HG03103 (cell line): ENCODE results near the gene MEGF6.

ENCODE experiments used
- ATAC-seq: cut with Tn5 transposase; IDR thresholded peaks from one replicate; pipeline ENCODE4 v1.9.1; 2021; ENCODE audit warnings: low read depth; ENCODE audit not compliant: unreplicated experiment

MEGF6 gene

DNA sequence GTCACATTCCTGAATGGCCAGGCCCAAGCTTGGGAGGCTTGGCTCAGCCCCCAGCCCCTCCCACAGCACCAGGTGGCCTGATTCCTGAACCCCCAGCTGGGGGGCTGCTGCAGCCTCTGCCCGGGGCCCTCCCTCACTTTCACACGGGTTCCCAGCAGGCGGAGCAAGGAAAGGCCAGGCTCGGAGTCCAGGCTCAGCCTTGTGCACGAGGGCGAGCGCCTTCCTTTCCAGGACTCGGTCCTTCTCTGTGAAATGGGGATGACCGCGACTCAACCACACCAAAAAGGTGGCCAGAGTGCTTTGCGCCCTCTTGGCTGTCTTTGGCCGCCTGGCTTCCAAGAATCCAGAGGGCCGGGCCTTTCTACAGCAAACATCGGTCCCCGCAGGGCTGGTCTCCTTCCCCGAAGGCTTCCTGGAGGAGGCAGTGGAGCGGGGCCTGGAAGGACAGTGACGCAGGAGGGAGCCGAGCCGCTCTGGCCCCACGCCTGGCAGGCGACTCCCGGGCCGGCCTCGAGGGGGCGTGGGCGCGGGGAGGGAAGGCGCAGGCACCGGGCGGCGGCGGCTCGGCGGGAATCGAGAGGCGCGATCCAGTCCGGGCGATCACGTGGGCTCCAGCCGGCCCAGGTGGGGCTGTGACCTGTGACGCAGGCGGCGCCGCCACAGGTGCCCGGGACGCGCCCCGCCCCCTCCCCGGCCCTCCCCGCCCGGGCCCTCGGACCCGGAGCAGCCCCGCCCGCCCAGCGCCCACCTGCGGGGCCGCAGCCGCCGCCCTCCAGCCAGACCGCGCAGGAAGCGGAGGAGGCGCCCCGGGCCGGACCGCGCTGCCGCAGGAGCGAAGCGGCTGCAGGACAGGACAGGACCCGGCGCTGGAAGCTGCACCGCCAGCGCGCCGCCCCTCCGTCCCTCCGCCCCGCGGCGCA lies 157.2 kb downstream of the MEGF6 start, which contains the start of gene ARHGEF16:
TSS of gene ARHGEF16 (plus strand) at position 775 of the 920 bp plus-strand sequence. CDS start 8,420 bp downstream, outside the sequence.
- ATAC-seq: no peak

DNA sequence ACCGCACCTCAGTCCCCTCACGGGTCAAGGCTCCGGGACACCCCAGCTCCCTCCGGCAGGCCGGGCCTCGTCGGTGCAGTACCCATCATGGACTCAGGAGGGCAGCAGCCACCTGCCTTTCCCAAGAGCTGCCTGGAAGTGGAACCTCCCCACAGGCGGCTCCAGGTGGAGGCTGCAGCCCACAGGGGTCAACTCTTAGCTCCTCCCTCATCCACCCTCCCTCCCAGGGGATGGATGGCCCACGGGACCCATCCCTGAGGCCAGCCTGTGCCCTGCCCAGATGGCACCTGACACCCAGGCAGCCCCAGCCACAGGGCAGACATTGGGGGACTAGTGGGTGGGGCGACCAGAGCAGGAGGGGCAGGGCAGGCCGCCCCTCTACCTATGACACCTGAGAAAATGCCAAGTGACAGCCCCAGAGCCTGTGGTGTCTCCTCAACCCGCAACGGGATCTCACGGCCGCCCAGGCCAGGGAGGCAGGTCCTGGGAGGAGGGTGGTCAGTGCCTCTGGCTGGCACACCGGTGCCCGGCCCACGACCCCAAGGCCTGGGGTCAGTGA lies 158.0 kb downstream of the MEGF6 start:
- peak; percentile 63 for ATAC-seq

DNA sequence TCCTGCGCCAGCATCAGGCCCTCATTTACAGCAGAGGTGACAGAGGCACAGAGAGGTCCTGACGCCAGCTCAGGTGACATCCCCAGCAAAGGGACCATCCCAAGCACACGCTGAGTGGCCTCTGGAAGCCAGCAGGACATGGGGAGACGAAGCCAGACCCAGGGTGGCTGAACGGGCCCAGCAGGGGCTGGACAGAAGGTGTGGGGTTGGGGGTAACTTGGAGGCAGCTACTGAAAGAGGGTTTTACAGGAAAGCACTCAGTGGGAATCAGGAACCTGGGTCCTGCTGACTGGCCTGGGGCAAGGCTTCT lies 158.5 kb downstream of the MEGF6 start:
- ATAC-seq: no peak

DNA sequence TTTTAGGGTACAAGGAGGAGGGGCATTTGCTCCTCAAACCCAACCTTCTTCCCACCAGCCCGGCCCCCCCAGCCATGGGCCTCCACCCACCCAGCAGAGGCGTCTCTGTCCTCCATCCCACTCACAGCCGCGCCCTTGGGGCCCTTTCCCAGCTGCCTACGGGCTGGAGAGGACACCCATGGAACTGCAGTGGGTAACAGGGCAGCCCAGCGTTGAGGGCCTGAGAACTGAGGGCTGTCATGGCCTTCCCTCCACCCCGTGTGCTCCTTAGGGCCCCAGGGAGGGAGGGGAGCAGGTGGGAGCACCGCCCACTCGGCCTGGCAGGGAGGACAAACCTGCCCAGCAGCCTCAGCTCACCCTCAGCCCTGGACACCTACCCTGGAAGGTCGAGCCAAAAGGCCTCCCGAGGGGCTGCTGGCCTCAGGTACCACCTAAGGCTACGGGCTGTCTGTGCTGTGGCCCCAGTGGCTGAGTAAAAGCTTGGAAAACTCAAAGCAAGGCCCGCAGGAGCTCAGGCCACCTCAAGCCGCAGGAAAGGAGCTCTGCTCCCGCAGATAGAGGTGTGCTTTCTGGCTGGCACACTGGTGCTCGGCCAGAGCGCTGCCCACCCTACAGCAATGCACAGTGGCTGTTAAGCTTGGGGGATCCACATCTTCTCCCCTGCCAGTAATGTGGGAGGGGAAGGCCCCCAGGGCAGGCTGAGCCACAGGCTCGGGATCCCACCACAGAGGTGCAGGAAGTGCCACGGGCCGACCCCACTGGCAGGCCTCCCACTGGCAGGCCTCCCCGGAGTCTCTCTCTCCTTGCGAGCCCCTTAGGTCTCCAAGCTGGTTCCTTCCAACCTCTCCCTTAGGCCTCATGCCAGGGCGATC lies 159.1 kb downstream of the MEGF6 start:
- no peak for ATAC-seq

GRCh38 chr1:3450983-3451382 lies 160.3 kb downstream of the MEGF6 start:
- no peak for ATAC-seq

- no peak for ATAC-seq
Observed at GRCh38 chr1:3450202-3450863, 161.0 kb downstream of the MEGF6 start.

- ATAC-seq: no peak
Observed at GRCh38 chr1:3444736-3445135, 166.6 kb downstream of the MEGF6 start.

GRCh38 chr1:3444298-3444697 lies 167.0 kb downstream of the MEGF6 start:
- ATAC-seq: no peak

- no peak for ATAC-seq
Observed at GRCh38 chr1:3443807-3444206, 167.5 kb downstream of the MEGF6 start.

- ATAC-seq: no peak
Observed at GRCh38 chr1:3442901-3443300, 168.4 kb downstream of the MEGF6 start.

- no peak for ATAC-seq
Observed at GRCh38 chr1:3442331-3442730, 169.0 kb downstream of the MEGF6 start.

DNA sequence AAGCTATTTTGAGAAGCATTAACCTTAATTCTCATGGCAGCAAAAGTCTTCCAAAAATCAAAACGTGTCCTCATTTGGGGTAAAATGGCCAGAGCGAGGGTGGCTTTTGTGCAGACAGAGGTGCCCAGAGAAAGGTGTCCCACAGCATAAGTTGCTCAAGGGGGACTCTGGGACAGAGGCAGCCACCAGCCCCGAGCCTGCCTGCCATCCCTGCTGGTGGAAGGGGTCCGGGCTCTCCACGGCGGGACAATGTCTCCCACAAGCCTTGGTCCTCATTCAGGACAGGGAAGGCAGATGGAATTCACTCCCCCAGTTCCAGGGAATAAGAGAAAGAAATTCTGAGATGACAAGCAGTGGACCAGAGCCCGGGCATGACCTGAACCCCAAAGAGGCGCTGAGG lies 169.4 kb downstream of the MEGF6 start:
- ATAC-seq: no peak

DNA sequence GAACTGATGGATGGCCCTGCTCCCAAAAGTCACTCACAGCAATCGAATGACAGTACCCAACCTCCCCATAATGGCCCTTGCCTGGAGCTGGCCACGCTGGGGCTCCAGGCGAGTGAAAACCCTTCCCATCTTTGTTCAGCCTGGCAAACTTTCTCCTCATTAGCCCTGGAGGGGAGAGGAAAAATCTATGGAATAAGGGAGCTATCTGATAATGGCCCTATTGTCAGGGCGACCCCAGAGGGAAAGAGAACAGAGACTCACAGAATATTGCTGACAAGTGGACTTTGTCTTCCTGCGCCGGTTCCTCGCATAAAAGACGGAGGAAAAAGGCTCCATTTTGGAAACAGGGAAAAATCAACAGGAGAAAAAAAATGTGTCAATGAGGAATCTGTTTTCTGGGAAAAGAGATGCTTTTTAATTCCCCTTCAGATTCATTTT lies 169.9 kb downstream of the MEGF6 start:
- no peak for ATAC-seq

GRCh38 chr1:3440711-3441409 lies 170.4 kb downstream of the MEGF6 start:
- ATAC-seq: no peak

GRCh38 chr1:3440300-3440681 lies 171.0 kb downstream of the MEGF6 start:
- ATAC-seq: no peak
